Measurements from ENCODE around the gene CRIP3.

CRIP3 gene

DNA sequence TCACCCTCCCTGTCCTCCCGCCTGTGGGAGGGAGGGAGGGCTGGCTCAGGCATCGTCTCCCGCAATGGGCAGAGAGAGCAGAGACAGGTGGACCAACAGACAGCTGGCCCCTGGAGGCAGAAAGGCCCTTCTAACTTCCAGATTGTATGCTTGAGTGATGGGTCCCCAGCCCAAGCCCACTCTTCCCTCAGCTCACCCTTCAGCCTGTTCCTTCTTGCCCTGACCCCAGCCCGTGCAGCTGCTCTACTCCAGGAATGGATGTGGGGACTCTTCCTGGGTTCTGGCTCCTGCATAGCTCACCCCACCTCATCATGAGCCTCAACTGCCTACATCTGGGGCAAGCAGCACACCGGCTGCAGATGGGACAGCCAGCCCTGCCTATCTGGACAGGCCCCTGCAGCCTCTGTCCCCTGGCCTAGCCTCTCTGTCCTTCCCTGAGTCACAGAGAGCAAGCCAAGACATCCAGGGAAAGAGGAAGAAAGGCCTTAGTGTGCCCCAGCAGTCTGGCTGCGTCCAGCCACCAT lies 22.1 kb downstream of the CRIP3 start:
- TF ChIP-seq, protein P1, sequence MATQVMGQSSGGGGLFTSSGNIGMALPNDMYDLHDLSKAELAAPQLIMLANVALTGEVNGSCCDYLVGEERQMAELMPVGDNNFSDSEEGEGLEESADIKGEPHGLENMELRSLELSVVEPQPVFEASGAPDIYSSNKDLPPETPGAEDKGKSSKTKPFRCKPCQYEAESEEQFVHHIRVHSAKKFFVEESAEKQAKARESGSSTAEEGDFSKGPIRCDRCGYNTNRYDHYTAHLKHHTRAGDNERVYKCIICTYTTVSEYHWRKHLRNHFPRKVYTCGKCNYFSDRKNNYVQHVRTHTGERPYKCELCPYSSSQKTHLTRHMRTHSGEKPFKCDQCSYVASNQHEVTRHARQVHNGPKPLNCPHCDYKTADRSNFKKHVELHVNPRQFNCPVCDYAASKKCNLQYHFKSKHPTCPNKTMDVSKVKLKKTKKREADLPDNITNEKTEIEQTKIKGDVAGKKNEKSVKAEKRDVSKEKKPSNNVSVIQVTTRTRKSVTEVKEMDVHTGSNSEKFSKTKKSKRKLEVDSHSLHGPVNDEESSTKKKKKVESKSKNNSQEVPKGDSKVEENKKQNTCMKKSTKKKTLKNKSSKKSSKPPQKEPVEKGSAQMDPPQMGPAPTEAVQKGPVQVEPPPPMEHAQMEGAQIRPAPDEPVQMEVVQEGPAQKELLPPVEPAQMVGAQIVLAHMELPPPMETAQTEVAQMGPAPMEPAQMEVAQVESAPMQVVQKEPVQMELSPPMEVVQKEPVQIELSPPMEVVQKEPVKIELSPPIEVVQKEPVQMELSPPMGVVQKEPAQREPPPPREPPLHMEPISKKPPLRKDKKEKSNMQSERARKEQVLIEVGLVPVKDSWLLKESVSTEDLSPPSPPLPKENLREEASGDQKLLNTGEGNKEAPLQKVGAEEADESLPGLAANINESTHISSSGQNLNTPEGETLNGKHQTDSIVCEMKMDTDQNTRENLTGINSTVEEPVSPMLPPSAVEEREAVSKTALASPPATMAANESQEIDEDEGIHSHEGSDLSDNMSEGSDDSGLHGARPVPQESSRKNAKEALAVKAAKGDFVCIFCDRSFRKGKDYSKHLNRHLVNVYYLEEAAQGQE (IDR thresholded peaks at IDR 0.05; ENCODE audit: insufficient read depth in 1 of 2, low read depth in 2 of 2, low read length in 2 of 2): no peak
- no peak for TF ChIP-seq POLR2AphosphoS5 (IDR thresholded peaks at IDR 0.05; ENCODE audit: low read depth, low read length)
- TF ChIP-seq TAF1 (IDR thresholded peaks at IDR 0.05; ENCODE audit: borderline replicate concordance, insufficient read depth, low read length): no peak
- no peak for TF ChIP-seq FOXP2 (optimal IDR thresholded peaks at IDR 0.05; ENCODE audit: borderline replicate concordance, extremely low read depth, extremely low read length, insufficient read depth)
- no peak for TF ChIP-seq SIN3A (IDR thresholded peaks at IDR 0.05; ENCODE audit: borderline replicate concordance, insufficient read depth, low read length)

DNA sequence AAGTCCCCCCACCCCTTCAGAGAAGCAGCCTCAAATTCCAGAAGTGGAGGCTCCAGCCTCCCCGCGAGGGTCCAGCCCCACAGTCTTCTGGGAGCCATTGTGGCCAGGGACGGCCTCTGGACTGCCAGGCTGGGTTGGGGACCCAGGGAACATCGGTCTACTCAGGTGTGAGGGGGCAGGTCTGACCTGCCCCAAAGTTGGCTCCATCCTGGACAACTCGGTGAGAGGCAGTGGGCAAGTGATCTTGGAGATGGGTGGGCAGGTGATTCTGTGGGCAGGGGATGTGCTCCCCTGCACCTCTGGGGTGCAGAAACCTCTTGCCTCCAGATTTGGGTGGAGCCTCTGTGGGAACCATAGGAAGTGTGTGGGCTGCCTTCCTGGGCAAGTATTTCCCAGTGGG lies 22.8 kb downstream of the CRIP3 start:
- TF ChIP-seq SIN3A (IDR thresholded peaks at IDR 0.05; ENCODE audit: borderline replicate concordance, insufficient read depth, low read length): no peak
- no peak for TF ChIP-seq FOXP2 (optimal IDR thresholded peaks at IDR 0.05; ENCODE audit: borderline replicate concordance, extremely low read depth, extremely low read length, insufficient read depth)
- TF ChIP-seq, protein P1 (IDR thresholded peaks at IDR 0.05; ENCODE audit: insufficient read depth in 1 of 2, low read depth in 2 of 2, low read length in 2 of 2): no peak
- no peak for TF ChIP-seq POLR2AphosphoS5 (IDR thresholded peaks at IDR 0.05; ENCODE audit: low read depth, low read length)
- no peak for TF ChIP-seq TAF1 (IDR thresholded peaks at IDR 0.05; ENCODE audit: borderline replicate concordance, insufficient read depth, low read length)

DNA sequence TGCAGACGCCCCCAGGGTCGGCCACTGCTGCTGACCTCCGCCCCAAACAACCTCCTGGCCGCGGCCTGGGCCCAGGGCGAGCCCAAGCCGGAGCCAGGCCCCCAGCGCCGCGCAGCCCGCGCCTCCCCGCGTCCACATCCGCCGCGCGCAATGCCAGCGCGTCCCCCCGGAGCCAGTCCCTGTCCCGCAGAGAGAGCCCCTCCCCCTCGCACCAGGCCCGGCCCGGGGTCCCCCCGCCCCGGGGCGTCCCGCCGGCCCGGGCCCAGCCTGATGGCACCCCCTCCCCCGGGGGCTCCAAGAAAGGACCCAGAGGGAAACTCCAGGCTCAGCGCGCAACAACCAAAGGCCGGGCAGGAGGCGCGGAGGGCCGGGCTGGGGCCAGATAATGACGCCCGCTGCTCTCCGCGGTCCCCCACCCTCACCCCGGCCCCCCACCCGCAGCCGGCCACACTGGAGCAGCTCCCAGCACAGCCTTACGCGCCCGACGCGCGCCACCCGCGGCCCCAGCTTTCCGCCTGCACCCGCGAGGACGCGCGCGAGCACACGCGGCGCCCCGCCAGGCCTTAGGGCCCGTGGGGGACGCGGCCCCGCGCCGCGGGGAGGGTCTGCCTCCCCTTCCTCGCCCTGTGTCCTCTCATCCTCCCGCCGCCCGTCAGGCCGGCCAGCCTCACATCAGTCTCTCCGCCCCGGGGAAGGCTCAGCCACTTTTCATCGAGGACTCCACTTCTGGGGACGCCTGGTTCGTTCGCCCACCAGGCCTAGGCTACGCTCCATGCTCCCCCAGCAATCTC lies 23.4 kb downstream of the CRIP3 start:
- no peak for TF ChIP-seq SIN3A (IDR thresholded peaks at IDR 0.05; ENCODE audit: borderline replicate concordance, insufficient read depth, low read length)
- TF ChIP-seq FOXP2 (optimal IDR thresholded peaks at IDR 0.05; ENCODE audit: borderline replicate concordance, extremely low read depth, extremely low read length, insufficient read depth): no peak
- no peak for TF ChIP-seq POLR2AphosphoS5 (IDR thresholded peaks at IDR 0.05; ENCODE audit: low read depth, low read length)
- TF ChIP-seq, protein P1 (IDR thresholded peaks at IDR 0.05; ENCODE audit: insufficient read depth in 1 of 2, low read depth in 2 of 2, low read length in 2 of 2): no peak
- no peak for TF ChIP-seq TAF1 (IDR thresholded peaks at IDR 0.05; ENCODE audit: borderline replicate concordance, insufficient read depth, low read length)

DNA sequence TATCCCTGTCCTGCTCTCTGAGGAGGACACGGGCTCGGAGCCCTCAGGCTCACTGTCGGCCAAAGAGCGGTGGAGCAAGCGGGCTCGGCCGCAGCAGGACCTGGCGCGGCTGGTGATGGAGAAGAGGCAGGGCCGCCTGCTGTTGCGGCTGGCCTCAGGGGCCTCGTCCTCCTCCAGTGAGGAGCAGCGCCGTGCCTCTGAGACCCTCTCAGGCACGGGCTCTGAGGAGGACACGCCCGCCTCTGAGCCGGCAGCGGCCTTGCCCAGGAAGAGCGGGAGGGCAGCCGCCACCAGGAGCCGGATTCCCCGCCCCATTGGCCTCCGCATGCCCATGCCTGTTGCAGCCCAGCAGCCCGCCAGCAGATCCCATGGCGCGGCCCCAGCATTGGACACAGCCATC lies 24.7 kb downstream of the CRIP3 start:
- TF ChIP-seq, protein P1 (IDR thresholded peaks at IDR 0.05; ENCODE audit: insufficient read depth in 1 of 2, low read depth in 2 of 2, low read length in 2 of 2): no peak
- no peak for TF ChIP-seq SIN3A (IDR thresholded peaks at IDR 0.05; ENCODE audit: borderline replicate concordance, insufficient read depth, low read length)
- TF ChIP-seq POLR2AphosphoS5 (IDR thresholded peaks at IDR 0.05; ENCODE audit: low read depth, low read length): no peak
